Neural progenitor cell (in vitro differentiated cells): Measurements from ENCODE around the gene MYMK. TPM values are rescaled to one million over a fixed set of nuclear protein-coding genes. Genes with fewer than 3 reads are reported as not detected.

Source experiments
- DNase-seq: peaks from one replicate; pipeline ENCODE4 v3.0.0-alpha.2; 2016; ENCODE audit warnings: low spot score
- H2AFZ ChIP-seq: fragments of 200-600 bp; sonication (generic); replicated peaks from 2 replicates; pipeline ENCODE4 v1.6.1; 2016; ENCODE audit warnings: antibody characterized with exemption
- H3F3A ChIP-seq: fragments of 200-600 bp; sonication (generic); 2 replicates; pipeline ENCODE4 v1.6.1; 2016; ENCODE audit warnings: antibody characterized with exemption, low read depth
- H3K27ac ChIP-seq: fragments of 200-600 bp; sonication (generic); 2 replicates; pipeline ENCODE4 v1.5.1; 2016; ENCODE audit warnings: mild to moderate bottlenecking
- H3K27me3 ChIP-seq: fragments of 200-600 bp; sonication (generic); 2 replicates; pipeline ENCODE4 v1.6.1; 2016; ENCODE audit warnings: mild to moderate bottlenecking, moderate library complexity
- H3K36me3 ChIP-seq: fragments of 200-600 bp; sonication (generic); 2 replicates; pipeline ENCODE4 v1.5.1; 2016
- H3K4me1 ChIP-seq: fragments of 200-600 bp; sonication (generic); 2 replicates; pipeline ENCODE4 v1.6.1; 2016; ENCODE audit warnings: mixed run types
- H3K4me2 ChIP-seq: fragments of 200-600 bp; sonication (generic); 2 replicates; pipeline ENCODE4 v1.6.1; 2016
- H3K4me3 ChIP-seq: fragments of 200-600 bp; sonication (generic); 2 replicates; pipeline ENCODE4 v1.5.1; 2016
- H3K79me2 ChIP-seq: fragments of 200-600 bp; sonication (generic); 2 replicates; pipeline ENCODE4 v1.6.1; 2016; ENCODE audit warnings: low read depth
- H3K9ac ChIP-seq: fragments of 200-600 bp; sonication (generic); 2 replicates; pipeline ENCODE4 v1.6.1; 2016
- H3K9me3 ChIP-seq: fragments of 200-600 bp; sonication (generic); 2 replicates; pipeline ENCODE4 v1.5.1; 2016; ENCODE audit warnings: low read depth
- H4K20me1 ChIP-seq: fragments of 200-600 bp; sonication (generic); 2 replicates; pipeline ENCODE4 v1.6.1; 2016; ENCODE audit warnings: low read depth
- H3K27ac Mint-ChIP-seq: 3 replicates; pipeline ENCODE4 v1.8.0; 2021; ENCODE audit warnings: mixed read lengths
- H3K27me3 Mint-ChIP-seq: 2 replicates; pipeline ENCODE4 v1.8.0; 2022; ENCODE audit warnings: low read depth, mild to moderate bottlenecking, inconsistent platforms, moderate library complexity, mixed read lengths; ENCODE audit not compliant: insufficient read depth
- H3K36me3 Mint-ChIP-seq: 3 replicates; pipeline ENCODE4 v1.8.0; 2021; ENCODE audit warnings: mixed read lengths
- H3K4me1 Mint-ChIP-seq: 3 replicates; pipeline ENCODE4 v1.8.0; 2021; ENCODE audit warnings: mixed read lengths
- H3K4me3 Mint-ChIP-seq: 3 replicates; pipeline ENCODE4 v1.8.0; 2021; ENCODE audit warnings: mild to moderate bottlenecking, moderate library complexity, mixed read lengths
- H3K9me3 Mint-ChIP-seq: 3 replicates; pipeline ENCODE4 v1.8.0; 2020; ENCODE audit warnings: mixed read lengths
- CTCF ChIP-seq: fragments of 200-600 bp; sonication (generic); IDR thresholded peaks from 2 replicates; pipeline ENCODE4 v1.5.1; 2017; ENCODE audit warnings: antibody characterized with exemption, mild to moderate bottlenecking
- EZH2 ChIP-seq: fragments of 200-600 bp; sonication (generic); IDR thresholded peaks from 2 replicates; pipeline ENCODE4 v1.6.1; 2017; ENCODE audit warnings: antibody characterized with exemption, mild to moderate bottlenecking, moderate library complexity
- EZH2phosphoT487 ChIP-seq: fragments of 200-600 bp; sonication (generic); IDR thresholded peaks from 2 replicates; pipeline ENCODE4 v1.6.1; 2017; ENCODE audit warnings: antibody characterized with exemption
- total RNA-seq: library from RNA; depleted of rRNA; stranded (reverse); fragments of >200 nt; gene quantifications from 2 replicates; pipeline ENCODE4 v1.2.3, GENCODE V29; 2015; ENCODE audit warnings: low replicate concordance

Gene MYMK
- total RNA-seq, 1 donor from 2014 or later, result not detected

GRCh38 chr9:133468777-133469421 is 55.9 kb downstream of the MYMK start:
- Mint-ChIP-seq H3K27ac (no peak overlapping the region), H3K27me3 (peaks cover 7% of the 10 kb centered on the region), H3K36me3 (peaks cover 3% of the 10 kb centered on the region), H3K4me3 (no peak overlapping the region), H3K4me1 (no peaks in the 10 kb centered on the region), H3K9me3 (no peaks in the 10 kb centered on the region)
- Histone ChIP-seq H3K9me3 (no peaks in the 10 kb centered on the region), H3K79me2 (no peaks in the 10 kb centered on the region), H3K4me3 (no peak overlapping the region), H3K36me3 (no peaks in the 10 kb centered on the region), H3K27ac (no peak overlapping the region), H4K20me1 (peaks cover 13% of the 10 kb centered on the region), H3K27me3 (no peaks in the 10 kb centered on the region), H3K4me1 (no peaks in the 10 kb centered on the region), H3K9ac (no peak overlapping the region), H3K4me2 (no peak overlapping the region), H3F3A (peaks cover 3% of the 10 kb centered on the region), H2AFZ (no peak overlapping the region)
- TF ChIP-seq CTCF (no peak), EZH2phosphoT487 (no peak), EZH2 (no peak)
- no peak for DNase-seq

- Mint-ChIP-seq H3K4me3 (no peak overlapping the region), H3K9me3 (no peaks in the 10 kb centered on the region), H3K4me1 (peaks cover 4% of the 10 kb centered on the region), H3K27ac (no peak overlapping the region), H3K27me3 (peaks cover 9% of the 10 kb centered on the region), H3K36me3 (peaks cover 3% of the 10 kb centered on the region)
- no peak overlapping the region for H3K4me2 ChIP-seq
- H3K79me2 ChIP-seq, result no peaks in the 10 kb centered on the region
- H3K27me3 ChIP-seq, result no peaks in the 10 kb centered on the region
- no peak overlapping the region for H3K27ac ChIP-seq
- no peak overlapping the region for H3K4me3 ChIP-seq
- peaks cover 17% of the 10 kb centered on the region for H4K20me1 ChIP-seq
- H3K9me3 ChIP-seq, result no peaks in the 10 kb centered on the region
- no peak overlapping the region for H3K9ac ChIP-seq
- DNase-seq, result no peak
- TF ChIP-seq EZH2phosphoT487 (no peak), EZH2 (no peak), CTCF (no peak)
- no peak overlapping the region for H2AFZ ChIP-seq
- H3K36me3 ChIP-seq, result no peaks in the 10 kb centered on the region
- no peaks in the 10 kb centered on the region for H3K4me1 ChIP-seq
- peaks cover 3% of the 10 kb centered on the region for H3F3A ChIP-seq
Observed at GRCh38 chr9:133468374-133468773, 56.4 kb downstream of the MYMK start.

- Histone ChIP-seq H3K4me3 (no peak overlapping the region), H4K20me1 (peaks cover 30% of the 10 kb centered on the region), H2AFZ (no peak overlapping the region), H3K79me2 (peaks cover 4% of the 10 kb centered on the region), H3F3A (peaks cover 3% of the 10 kb centered on the region), H3K36me3 (no peaks in the 10 kb centered on the region), H3K4me2 (no peak overlapping the region), H3K27me3 (no peaks in the 10 kb centered on the region), H3K27ac (no peak overlapping the region), H3K9ac (no peak overlapping the region), H3K4me1 (no peaks in the 10 kb centered on the region), H3K9me3 (no peaks in the 10 kb centered on the region)
- Mint-ChIP-seq H3K4me1 (peaks cover 11% of the 10 kb centered on the region), H3K36me3 (peaks cover 3% of the 10 kb centered on the region), H3K27me3 (peaks cover 9% of the 10 kb centered on the region), H3K4me3 (no peak overlapping the region), H3K9me3 (no peaks in the 10 kb centered on the region), H3K27ac (no peak overlapping the region)
- DNase-seq, result peak; percentile 37
- TF ChIP-seq EZH2phosphoT487 (no peak), CTCF (peak; percentile 31), EZH2 (no peak)
Observed at GRCh38 chr9:133467101-133467500, 57.7 kb downstream of the MYMK start.
